Measurements from ENCODE around the gene LGI1.

LGI1 gene

GRCh38 chr10:93790439-93790838 is 32.7 kb downstream of the LGI1 start:
- TF ChIP-seq POLR2A (IDR thresholded peaks at IDR 0.05; ENCODE audit: extremely low read depth, insufficient read length) (no peak), CTCF (IDR thresholded peaks at IDR 0.05; ENCODE audit: low read depth, low read length) (no peak), MYC (IDR thresholded peaks at IDR 0.05; ENCODE audit: low read depth, low read length) (no peak), MAX (IDR thresholded peaks at IDR 0.05; ENCODE audit: low read depth, low read length) (no peak)
- no peak overlapping the region for H3K4me3 ChIP-seq (ENCODE audit: low read depth, low read length)
- DNase-seq (ENCODE audit: low read depth), result no peak

GRCh38 chr10:93796167-93796566 is 38.4 kb downstream of the LGI1 start:
- TF ChIP-seq MYC (IDR thresholded peaks at IDR 0.05; ENCODE audit: low read depth, low read length) (no peak), MAX (IDR thresholded peaks at IDR 0.05; ENCODE audit: low read depth, low read length) (no peak), CTCF (IDR thresholded peaks at IDR 0.05; ENCODE audit: low read depth, low read length) (no peak), POLR2A (IDR thresholded peaks at IDR 0.05; ENCODE audit: extremely low read depth, insufficient read length) (no peak)
- DNase-seq (ENCODE audit: low read depth), result no peak
- no peak overlapping the region for H3K4me3 ChIP-seq (ENCODE audit: low read depth, low read length)

GRCh38 chr10:93797825-93798224 is 40.1 kb downstream of the LGI1 start:
- no peak overlapping the region for H3K4me3 ChIP-seq (ENCODE audit: low read depth, low read length)
- TF ChIP-seq MYC (IDR thresholded peaks at IDR 0.05; ENCODE audit: low read depth, low read length) (no peak), MAX (IDR thresholded peaks at IDR 0.05; ENCODE audit: low read depth, low read length) (no peak), CTCF (IDR thresholded peaks at IDR 0.05; ENCODE audit: low read depth, low read length) (no peak), POLR2A (IDR thresholded peaks at IDR 0.05; ENCODE audit: extremely low read depth, insufficient read length) (no peak)
- no peak for DNase-seq (ENCODE audit: low read depth)

- no peak for DNase-seq (ENCODE audit: low read depth)
- no peak for TF ChIP-seq MAX (IDR thresholded peaks at IDR 0.05; ENCODE audit: low read depth, low read length)
- no peak for TF ChIP-seq CTCF (IDR thresholded peaks at IDR 0.05; ENCODE audit: low read depth, low read length)
- no peak for TF ChIP-seq POLR2A (IDR thresholded peaks at IDR 0.05; ENCODE audit: extremely low read depth, insufficient read length)
- no peak for TF ChIP-seq MYC (IDR thresholded peaks at IDR 0.05; ENCODE audit: low read depth, low read length)
- H3K4me3 ChIP-seq (ENCODE audit: low read depth, low read length), result no peak overlapping the region
These were observed 41.5 kb downstream of the LGI1 start for GRCh38 chr10:93799155-93799708.

DNA sequence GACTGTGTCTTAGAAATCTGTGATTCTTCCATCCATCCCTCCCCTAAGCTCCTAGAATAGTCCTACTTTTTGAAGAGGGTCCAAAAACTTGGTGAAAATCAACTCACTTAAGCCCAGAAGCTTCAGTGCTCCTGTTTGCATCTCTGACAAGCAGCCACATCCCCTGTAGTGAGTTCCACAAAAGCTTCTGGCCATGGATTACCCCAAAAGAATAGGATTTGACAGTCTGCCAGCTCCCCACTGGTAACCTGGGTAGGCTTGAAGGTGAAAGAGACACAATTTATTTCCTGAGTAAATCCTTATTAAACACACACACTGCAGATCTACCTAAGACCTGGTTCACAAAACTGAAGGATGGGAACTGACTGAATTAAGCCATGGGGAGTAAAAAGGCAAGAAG is 46.5 kb downstream of the LGI1 start:
- H3K4me3 ChIP-seq (ENCODE audit: low read depth, low read length), result no peak overlapping the region
- DNase-seq (ENCODE audit: low read depth), result no peak
- TF ChIP-seq MYC (IDR thresholded peaks at IDR 0.05; ENCODE audit: low read depth, low read length) (no peak), MAX (IDR thresholded peaks at IDR 0.05; ENCODE audit: low read depth, low read length) (no peak), CTCF (IDR thresholded peaks at IDR 0.05; ENCODE audit: low read depth, low read length) (no peak), POLR2A (IDR thresholded peaks at IDR 0.05; ENCODE audit: extremely low read depth, insufficient read length) (no peak)

All from NB4 (cell line).